Esophagus muscularis mucosa (tissue), 3 donors: ENCODE results near the gene GNAI1.

Experiments used
- POLR2A ChIP-seq: fragments of 450-650 bp; IDR thresholded peaks from one replicate; pipeline ENCODE4 v1.6.1; 2017; ENCODE audit warnings: antibody characterized with exemption, moderate library complexity, mild to moderate bottlenecking, low read depth
- TF ChIP-seq, protein P1 (sequence below), 3 experiments: fragments of 200-600 bp in 2 of 3; fragments of 450-650 bp in 1 of 3; sonication (generic) in 2 of 3; IDR thresholded peaks; one replicate each; pipeline ENCODE4 v1.5.1; 2017 to 2019; ENCODE audit warnings: antibody characterized with exemption in 3 of 3, mild to moderate bottlenecking in 2 of 3, moderate library complexity in 1 of 3

DNA sequence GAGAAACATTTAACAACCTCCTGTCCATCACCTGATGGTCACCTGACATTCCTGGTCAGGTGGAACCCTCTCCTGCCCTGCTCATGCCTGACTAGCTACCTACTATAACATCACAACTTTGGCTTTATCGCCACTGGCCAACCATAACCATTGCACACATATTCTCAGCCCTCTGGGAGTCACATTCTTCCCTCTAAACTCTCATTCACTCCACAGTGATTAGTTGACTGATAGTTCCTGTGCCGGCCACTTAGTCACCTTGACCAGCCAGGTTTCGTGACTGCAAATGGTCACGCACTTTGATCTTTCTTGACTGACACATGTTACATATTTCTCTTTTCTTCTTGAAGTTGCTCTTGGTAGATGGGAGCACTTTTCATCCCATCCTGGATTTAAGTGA is 50.1 kb downstream of the GNAI1 start:
- TF ChIP-seq, protein P1, sequence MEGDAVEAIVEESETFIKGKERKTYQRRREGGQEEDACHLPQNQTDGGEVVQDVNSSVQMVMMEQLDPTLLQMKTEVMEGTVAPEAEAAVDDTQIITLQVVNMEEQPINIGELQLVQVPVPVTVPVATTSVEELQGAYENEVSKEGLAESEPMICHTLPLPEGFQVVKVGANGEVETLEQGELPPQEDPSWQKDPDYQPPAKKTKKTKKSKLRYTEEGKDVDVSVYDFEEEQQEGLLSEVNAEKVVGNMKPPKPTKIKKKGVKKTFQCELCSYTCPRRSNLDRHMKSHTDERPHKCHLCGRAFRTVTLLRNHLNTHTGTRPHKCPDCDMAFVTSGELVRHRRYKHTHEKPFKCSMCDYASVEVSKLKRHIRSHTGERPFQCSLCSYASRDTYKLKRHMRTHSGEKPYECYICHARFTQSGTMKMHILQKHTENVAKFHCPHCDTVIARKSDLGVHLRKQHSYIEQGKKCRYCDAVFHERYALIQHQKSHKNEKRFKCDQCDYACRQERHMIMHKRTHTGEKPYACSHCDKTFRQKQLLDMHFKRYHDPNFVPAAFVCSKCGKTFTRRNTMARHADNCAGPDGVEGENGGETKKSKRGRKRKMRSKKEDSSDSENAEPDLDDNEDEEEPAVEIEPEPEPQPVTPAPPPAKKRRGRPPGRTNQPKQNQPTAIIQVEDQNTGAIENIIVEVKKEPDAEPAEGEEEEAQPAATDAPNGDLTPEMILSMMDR (IDR thresholded peaks at IDR 0.05) = no peak
- no peak for TF ChIP-seq POLR2A
